MCF 10A (cell line): ENCODE measurements around the gene PTPRH. TPM values are rescaled to one million over a fixed set of nuclear protein-coding genes. Genes with fewer than 3 reads are reported as not detected.
A peak's percentile ranks its signal among the peaks of the same experiment; 100 is the strongest.

Experiments used
- BruUV-seq: library from RNA; stranded (reverse); fragments of 400-500 nt; replicated peaks from 2 replicates; lab custom pipeline; 2021; lab: Mats Ljungman, UMichigan
- CTCF ChIA-PET: fragments of 300-600 bp; sonication (Branson Sonifier 250); formaldehyde crosslinking; extraction: SDS; loops from one replicate; lab custom pipeline; 2021; ENCODE audit warnings: antibody characterized with exemption, inconsistent platforms; lab: Yijun Ruan, JAX
- POLR2A ChIA-PET: fragments of 300-600, 350-650 bp; sonication (Branson Sonifier 250); formaldehyde crosslinking; extraction: SDS; loops from one replicate; lab custom pipeline; 2020; ENCODE audit warnings: antibody characterized with exemption, inconsistent platforms; lab: Yijun Ruan, JAX
- DNase-seq: peaks from one replicate; pipeline ENCODE4 v3.0.0-alpha.2; 2018; ENCODE audit not compliant: unreplicated experiment
- H3K27ac Mint-ChIP-seq: one replicate; pipeline ENCODE4 v1.8.0; 2022; ENCODE audit warnings: mild to moderate bottlenecking, low read depth, mixed read lengths; ENCODE audit not compliant: unreplicated experiment
- H3K27me3 Mint-ChIP-seq: one replicate; pipeline ENCODE4 v1.8.0; 2022; ENCODE audit warnings: mixed read lengths; ENCODE audit not compliant: insufficient read depth, unreplicated experiment
- H3K36me3 Mint-ChIP-seq: one replicate; pipeline ENCODE4 v1.8.0; 2022; ENCODE audit warnings: mild to moderate bottlenecking, moderate library complexity, mixed read lengths; ENCODE audit not compliant: insufficient read depth, unreplicated experiment
- H3K4me1 Mint-ChIP-seq: one replicate; pipeline ENCODE4 v1.8.0; 2022; ENCODE audit warnings: mixed read lengths; ENCODE audit not compliant: insufficient read depth, unreplicated experiment
- H3K4me3 Mint-ChIP-seq: one replicate; pipeline ENCODE4 v1.8.0; 2022; ENCODE audit warnings: mild to moderate bottlenecking, moderate library complexity, mixed read lengths; ENCODE audit not compliant: unreplicated experiment
- H3K9me3 Mint-ChIP-seq: one replicate; pipeline ENCODE4 v1.8.0; 2022; ENCODE audit warnings: mixed read lengths; ENCODE audit not compliant: unreplicated experiment
- intact Hi-C: fragments of 100-400 bp; cut with micrococcal nuclease; formaldehyde crosslinking; loops from 2 replicates; pipeline ENCODE4 v1.14.1; 2022
- total RNA-seq: library from RNA; stranded (reverse); gene quantifications from 2 replicates; pipeline ENCODE4 v1.2.3, GENCODE V29; 2022
- TF ChIP-seq, protein P1 (sequence below): fragments of 200-600 bp; IDR thresholded peaks from one replicate; pipeline ENCODE4 v1.8.0; 2022; ENCODE audit warnings: antibody characterized with exemption, mild to moderate bottlenecking; ENCODE audit not compliant: unreplicated experiment

Gene PTPRH
- total RNA-seq, 1 experiment from 2014 or later = 0.56 TPM

DNA sequence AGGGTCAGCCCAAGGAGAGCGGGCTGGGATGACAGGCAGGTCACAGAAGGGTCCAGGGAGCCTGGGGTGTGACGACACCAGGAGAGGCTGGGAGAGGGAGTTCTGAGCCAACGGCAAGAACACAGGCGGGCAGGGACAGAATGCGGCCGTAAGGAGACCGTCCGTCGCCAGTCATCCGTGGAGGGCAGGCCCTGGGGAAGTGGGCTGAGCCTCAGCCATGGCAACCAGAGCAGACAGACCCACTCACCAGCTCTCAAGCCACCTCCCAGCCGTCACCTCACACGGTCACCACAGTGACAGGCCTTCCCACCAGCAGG is 22.9 kb upstream of the PTPRH start:
- Mint-ChIP-seq H3K27ac (peak overlapping the region; percentile 64), H3K36me3 (peaks cover 56% of the 10 kb centered on the region), H3K4me1 (no peaks in the 10 kb centered on the region), H3K9me3 (no peaks in the 10 kb centered on the region), H3K27me3 (no peaks in the 10 kb centered on the region), H3K4me3 (no peak overlapping the region)
- intact Hi-C loops = no loop called here
- ChIA-PET CTCF (no interaction called here), POLR2A (no interaction called here)
- TF ChIP-seq, protein P1, sequence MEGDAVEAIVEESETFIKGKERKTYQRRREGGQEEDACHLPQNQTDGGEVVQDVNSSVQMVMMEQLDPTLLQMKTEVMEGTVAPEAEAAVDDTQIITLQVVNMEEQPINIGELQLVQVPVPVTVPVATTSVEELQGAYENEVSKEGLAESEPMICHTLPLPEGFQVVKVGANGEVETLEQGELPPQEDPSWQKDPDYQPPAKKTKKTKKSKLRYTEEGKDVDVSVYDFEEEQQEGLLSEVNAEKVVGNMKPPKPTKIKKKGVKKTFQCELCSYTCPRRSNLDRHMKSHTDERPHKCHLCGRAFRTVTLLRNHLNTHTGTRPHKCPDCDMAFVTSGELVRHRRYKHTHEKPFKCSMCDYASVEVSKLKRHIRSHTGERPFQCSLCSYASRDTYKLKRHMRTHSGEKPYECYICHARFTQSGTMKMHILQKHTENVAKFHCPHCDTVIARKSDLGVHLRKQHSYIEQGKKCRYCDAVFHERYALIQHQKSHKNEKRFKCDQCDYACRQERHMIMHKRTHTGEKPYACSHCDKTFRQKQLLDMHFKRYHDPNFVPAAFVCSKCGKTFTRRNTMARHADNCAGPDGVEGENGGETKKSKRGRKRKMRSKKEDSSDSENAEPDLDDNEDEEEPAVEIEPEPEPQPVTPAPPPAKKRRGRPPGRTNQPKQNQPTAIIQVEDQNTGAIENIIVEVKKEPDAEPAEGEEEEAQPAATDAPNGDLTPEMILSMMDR = no peak
- DNase-seq = no peak
- no TSS peak for BruUV-seq

DNA sequence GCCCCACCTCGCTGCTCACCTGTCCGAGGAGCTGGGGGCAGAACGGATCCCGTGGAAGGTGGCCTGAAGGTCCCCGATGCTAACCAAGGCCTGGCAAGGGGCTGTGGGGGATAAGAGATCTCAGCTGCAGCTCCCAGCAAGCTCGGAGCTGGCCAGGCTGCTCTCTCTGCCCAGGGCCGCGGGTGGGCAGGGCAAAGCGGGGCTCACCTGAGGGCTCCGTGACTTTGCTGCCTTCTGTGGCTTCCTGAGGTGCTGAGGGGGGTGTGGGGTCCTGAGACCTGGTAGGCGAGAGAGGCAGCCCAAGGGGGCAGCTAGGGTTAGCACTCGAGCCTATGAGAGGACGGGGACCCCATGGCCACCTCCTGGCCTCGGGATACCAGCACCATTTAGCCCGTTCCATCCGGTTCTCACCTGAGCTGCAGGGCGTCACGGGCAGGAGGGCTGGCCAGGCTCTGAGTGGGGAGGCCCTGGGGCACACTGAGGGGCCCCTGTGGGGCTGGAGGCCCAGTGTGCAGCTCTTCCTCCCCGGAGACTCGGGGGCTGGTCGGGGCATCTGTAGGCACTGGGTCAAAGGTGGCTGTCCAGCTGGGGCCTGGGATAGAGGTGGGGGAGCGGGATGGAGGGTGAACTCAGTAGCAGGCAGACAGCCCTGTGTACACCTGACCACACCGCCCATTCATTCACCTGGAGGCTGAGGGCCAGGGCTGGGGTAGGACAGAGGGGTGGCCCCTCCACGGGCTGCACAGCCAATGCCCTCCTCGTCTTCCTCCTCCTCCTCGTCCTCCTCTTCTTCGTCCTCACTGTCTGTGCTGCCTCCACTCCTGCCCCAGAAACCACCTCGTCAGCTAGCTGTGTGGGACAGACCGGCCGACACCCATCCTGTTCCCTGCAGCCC is 22.3 kb upstream of the PTPRH start:
- intact Hi-C loops = no loop called here
- no TSS peak for BruUV-seq
- Mint-ChIP-seq H3K36me3 (peaks cover 53% of the 10 kb centered on the region), H3K4me1 (no peaks in the 10 kb centered on the region), H3K9me3 (no peaks in the 10 kb centered on the region), H3K4me3 (no peak overlapping the region), H3K27ac (peak overlapping the region; percentile 64), H3K27me3 (no peaks in the 10 kb centered on the region)
- TF ChIP-seq, protein P1 = no peak
- ChIA-PET POLR2A (no interaction called here), CTCF (no interaction called here)
- no peak for DNase-seq

DNA sequence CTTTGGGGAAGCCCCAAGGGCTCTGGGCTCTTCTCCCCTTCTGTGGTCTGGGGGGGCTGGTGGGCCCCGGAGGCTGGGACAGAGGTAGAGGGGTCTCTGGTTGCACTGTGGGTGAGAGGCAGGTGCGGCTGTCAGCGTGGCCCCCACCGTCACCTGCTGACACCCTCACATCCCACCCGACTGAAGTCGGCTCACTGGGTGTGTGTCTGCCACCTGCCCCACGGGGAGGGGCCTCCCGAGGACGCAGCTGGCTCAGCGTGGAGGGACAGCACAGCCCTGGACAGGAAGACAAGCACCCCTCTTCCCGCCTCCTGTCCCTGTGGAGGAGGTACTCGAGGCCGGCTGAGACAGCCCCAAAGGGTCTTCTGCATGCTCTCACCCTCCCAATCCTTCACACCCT is 21.5 kb upstream of the PTPRH start:
- H3K9me3 Mint-ChIP-seq = no peaks in the 10 kb centered on the region
- no peak overlapping the region for H3K4me3 Mint-ChIP-seq
- ChIA-PET POLR2A (no interaction called here), CTCF (no interaction called here)
- TF ChIP-seq, protein P1 = no peak
- H3K36me3 Mint-ChIP-seq = peaks cover 53% of the 10 kb centered on the region
- H3K27me3 Mint-ChIP-seq = no peaks in the 10 kb centered on the region
- no TSS peak for BruUV-seq
- no peak overlapping the region for H3K27ac Mint-ChIP-seq
- H3K4me1 Mint-ChIP-seq = no peaks in the 10 kb centered on the region
- intact Hi-C loops = no loop called here
- DNase-seq = no peak

DNA sequence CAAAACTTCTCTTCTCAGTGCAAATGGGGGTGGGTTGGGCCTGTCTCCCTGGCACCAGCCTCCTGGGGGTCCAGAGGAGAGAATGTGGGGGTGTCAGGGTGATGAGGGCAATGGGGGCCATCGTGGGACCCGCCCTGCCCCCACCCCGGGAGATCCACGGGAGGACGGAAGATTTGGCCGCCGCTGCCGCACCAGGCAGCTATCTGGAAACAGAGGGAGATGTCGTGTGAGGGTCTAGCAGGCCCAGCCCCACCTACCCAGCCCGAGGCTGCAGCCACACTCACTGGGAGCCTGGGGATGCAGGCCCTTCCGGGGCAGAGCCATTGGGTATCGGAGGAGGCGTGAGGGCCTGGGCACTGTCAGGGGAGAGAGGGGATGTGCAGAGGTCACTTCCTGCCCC is 21.0 kb upstream of the PTPRH start:
- no peak for DNase-seq
- Mint-ChIP-seq H3K4me1 (no peaks in the 10 kb centered on the region), H3K36me3 (peaks cover 56% of the 10 kb centered on the region), H3K4me3 (no peak overlapping the region), H3K27ac (no peak overlapping the region), H3K27me3 (no peaks in the 10 kb centered on the region), H3K9me3 (no peaks in the 10 kb centered on the region)
- POLR2A ChIA-PET = no interaction called here
- TF ChIP-seq, protein P1 = no peak
- intact Hi-C loops = no loop called here
- BruUV-seq = no TSS peak
- CTCF ChIA-PET = no interaction called here
